Measurements from ENCODE around the gene RFC3. TPM values are rescaled to one million over a fixed set of nuclear protein-coding genes. Genes with fewer than 3 reads are reported as not detected.

Gene RFC3
- total RNA-seq, 1 donor from 2014 or later: 14.1 TPM

DNA sequence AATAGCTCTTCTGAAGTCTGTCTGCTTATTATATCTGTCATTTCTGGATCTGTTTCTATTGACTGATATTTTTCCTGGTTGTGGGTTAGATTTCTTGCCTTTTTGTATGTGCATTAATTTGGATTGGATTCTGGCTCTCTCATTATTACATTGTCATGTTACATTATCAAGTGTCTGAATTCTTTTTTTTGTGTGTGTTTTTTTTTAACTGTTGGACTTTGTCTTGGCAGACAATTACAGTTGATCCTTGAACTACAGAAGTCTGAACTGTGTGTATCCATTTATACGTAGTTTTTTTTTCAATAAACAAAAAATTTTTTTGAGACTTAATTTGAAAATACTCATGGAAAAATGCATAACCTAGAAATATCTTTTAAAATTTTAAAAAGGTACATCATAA, 22.5 kb downstream of the RFC3 start:
- Histone ChIP-seq H3K27me3 (ENCODE audit: control insufficient read depth in 3 of 3, insufficient read depth in 3 of 3, low read length in 3 of 3) (no peaks in the 10 kb centered on the region), H3K4me1 (ENCODE audit: control insufficient read depth in 3 of 3, insufficient read depth in 3 of 3, low read length in 3 of 3) (no peaks in the 10 kb centered on the region), H3K36me3 (ENCODE audit: control insufficient read depth in 3 of 3, insufficient read depth in 3 of 3, low read length in 3 of 3) (peaks cover 0 to 5% (median 2%) of the 10 kb centered on the region in 3 donors), H3K4me3 (ENCODE audit: low read length in 3 of 3) (no peak overlapping the region), H3K27ac (ENCODE audit: low read depth, low read length) (no peak overlapping the region), H3K9ac (ENCODE audit: low read depth in 1 of 3, low read length in 3 of 3) (no peak overlapping the region), H3K9me3 (ENCODE audit: control insufficient read depth in 3 of 3, low read length in 3 of 3) (no peaks in the 10 kb centered on the region)

- H3K27ac ChIP-seq (ENCODE audit: low read depth, low read length): no peak overlapping the region
- H3K36me3 ChIP-seq (ENCODE audit: control insufficient read depth in 3 of 3, insufficient read depth in 3 of 3, low read length in 3 of 3): peaks cover 2 to 15% (median 4%) of the 10 kb centered on the region in 3 donors
- H3K9ac ChIP-seq (ENCODE audit: low read depth in 1 of 3, low read length in 3 of 3): no peak overlapping the region
- H3K9me3 ChIP-seq (ENCODE audit: control insufficient read depth in 3 of 3, low read length in 3 of 3): no peaks in the 10 kb centered on the region
- no peaks in the 10 kb centered on the region for H3K27me3 ChIP-seq (ENCODE audit: control insufficient read depth in 3 of 3, insufficient read depth in 3 of 3, low read length in 3 of 3)
- H3K4me1 ChIP-seq (ENCODE audit: control insufficient read depth in 3 of 3, insufficient read depth in 3 of 3, low read length in 3 of 3): peaks cover 0 to 2% (median 0%) of the 10 kb centered on the region in 3 donors
- no peak overlapping the region for H3K4me3 ChIP-seq (ENCODE audit: low read length in 3 of 3)
Observed at GRCh38 chr13:33842207-33842606, 24.3 kb downstream of the RFC3 start.

DNA sequence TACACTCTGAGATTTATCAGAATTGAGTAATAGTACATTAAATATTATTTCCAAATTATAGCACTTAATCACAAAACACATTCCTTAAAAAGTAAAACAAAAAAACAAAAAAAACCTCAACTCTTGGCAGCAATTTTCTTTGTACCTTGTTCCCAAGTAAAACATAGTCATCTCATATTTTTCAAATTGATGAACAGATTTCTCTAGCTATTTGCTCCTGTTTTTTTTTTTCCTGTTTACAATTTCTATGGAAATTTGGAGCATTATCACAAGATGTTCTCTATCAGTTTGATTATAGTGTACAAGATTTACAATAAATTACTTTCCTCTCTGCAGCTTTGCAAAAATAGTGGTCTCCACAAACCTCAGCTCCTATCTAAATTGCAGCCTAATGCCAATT, 25.0 kb downstream of the RFC3 start:
- no peaks in the 10 kb centered on the region for H3K27me3 ChIP-seq (ENCODE audit: control insufficient read depth in 3 of 3, insufficient read depth in 3 of 3, low read length in 3 of 3)
- peaks cover 0 to 2% (median 0%) of the 10 kb centered on the region in 3 donors for H3K4me1 ChIP-seq (ENCODE audit: control insufficient read depth in 3 of 3, insufficient read depth in 3 of 3, low read length in 3 of 3)
- peaks cover 2 to 15% (median 4%) of the 10 kb centered on the region in 3 donors for H3K36me3 ChIP-seq (ENCODE audit: control insufficient read depth in 3 of 3, insufficient read depth in 3 of 3, low read length in 3 of 3)
- no peak overlapping the region for H3K9ac ChIP-seq (ENCODE audit: low read depth in 1 of 3, low read length in 3 of 3)
- no peak overlapping the region for H3K4me3 ChIP-seq (ENCODE audit: low read length in 3 of 3)
- no peak overlapping the region for H3K27ac ChIP-seq (ENCODE audit: low read depth, low read length)
- H3K9me3 ChIP-seq (ENCODE audit: control insufficient read depth in 3 of 3, low read length in 3 of 3): no peaks in the 10 kb centered on the region

DNA sequence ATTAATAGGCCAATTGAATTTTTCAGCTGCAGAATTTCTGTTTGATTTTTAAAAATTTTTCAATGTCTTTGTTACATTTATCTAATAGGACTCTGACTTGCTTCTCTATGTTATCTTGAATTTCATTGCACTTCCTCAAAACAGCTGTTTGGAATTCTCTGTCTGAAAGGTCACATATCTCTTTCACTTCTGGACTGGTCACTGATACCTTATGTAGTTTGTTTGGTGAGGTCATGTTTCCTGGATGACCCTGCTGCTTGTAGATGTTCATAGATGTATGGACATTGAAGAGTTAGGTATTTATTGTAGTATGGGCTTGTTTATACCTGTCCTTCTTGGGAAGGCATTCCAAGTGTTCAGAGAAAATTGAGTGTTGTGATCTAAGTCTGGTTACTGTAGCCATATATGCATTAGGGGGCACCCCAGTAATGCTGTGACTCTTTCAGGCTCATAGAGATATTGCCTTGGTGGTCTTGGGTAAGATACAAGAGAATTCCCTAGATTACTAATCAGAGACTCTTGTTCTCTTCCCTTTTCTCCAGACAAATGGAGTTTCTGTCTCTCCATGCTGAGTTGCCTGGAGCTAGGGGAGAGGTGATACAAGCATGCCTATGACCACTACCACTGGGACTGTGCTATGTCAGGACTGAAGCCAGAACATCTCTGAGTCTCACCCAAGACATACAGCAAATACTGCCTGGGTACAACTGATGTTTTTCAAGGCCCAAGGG, 27.8 kb downstream of the RFC3 start:
- Histone ChIP-seq H3K27ac (ENCODE audit: low read depth, low read length) (no peak overlapping the region), H3K36me3 (ENCODE audit: control insufficient read depth in 3 of 3, insufficient read depth in 3 of 3, low read length in 3 of 3) (peaks cover 2 to 12% (median 4%) of the 10 kb centered on the region in 3 donors), H3K4me3 (ENCODE audit: low read length in 3 of 3) (no peak overlapping the region), H3K9me3 (ENCODE audit: control insufficient read depth in 3 of 3, low read length in 3 of 3) (no peaks in the 10 kb centered on the region), H3K9ac (ENCODE audit: low read depth in 1 of 3, low read length in 3 of 3) (no peak overlapping the region), H3K27me3 (ENCODE audit: control insufficient read depth in 3 of 3, insufficient read depth in 3 of 3, low read length in 3 of 3) (no peaks in the 10 kb centered on the region), H3K4me1 (ENCODE audit: control insufficient read depth in 3 of 3, insufficient read depth in 3 of 3, low read length in 3 of 3) (peaks cover 0 to 2% (median 0%) of the 10 kb centered on the region in 3 donors)

GRCh38 chr13:33846303-33847062, 28.5 kb downstream of the RFC3 start:
- Histone ChIP-seq H3K4me3 (ENCODE audit: low read length in 3 of 3) (no peak overlapping the region), H3K4me1 (ENCODE audit: control insufficient read depth in 3 of 3, insufficient read depth in 3 of 3, low read length in 3 of 3) (peaks cover 0 to 2% (median 0%) of the 10 kb centered on the region in 3 donors), H3K36me3 (ENCODE audit: control insufficient read depth in 3 of 3, insufficient read depth in 3 of 3, low read length in 3 of 3) (peaks cover 2 to 10% (median 4%) of the 10 kb centered on the region in 3 donors), H3K27me3 (ENCODE audit: control insufficient read depth in 3 of 3, insufficient read depth in 3 of 3, low read length in 3 of 3) (no peaks in the 10 kb centered on the region), H3K9ac (ENCODE audit: low read depth in 1 of 3, low read length in 3 of 3) (no peak overlapping the region), H3K9me3 (ENCODE audit: control insufficient read depth in 3 of 3, low read length in 3 of 3) (no peaks in the 10 kb centered on the region), H3K27ac (ENCODE audit: low read depth, low read length) (no peak overlapping the region)

DNA sequence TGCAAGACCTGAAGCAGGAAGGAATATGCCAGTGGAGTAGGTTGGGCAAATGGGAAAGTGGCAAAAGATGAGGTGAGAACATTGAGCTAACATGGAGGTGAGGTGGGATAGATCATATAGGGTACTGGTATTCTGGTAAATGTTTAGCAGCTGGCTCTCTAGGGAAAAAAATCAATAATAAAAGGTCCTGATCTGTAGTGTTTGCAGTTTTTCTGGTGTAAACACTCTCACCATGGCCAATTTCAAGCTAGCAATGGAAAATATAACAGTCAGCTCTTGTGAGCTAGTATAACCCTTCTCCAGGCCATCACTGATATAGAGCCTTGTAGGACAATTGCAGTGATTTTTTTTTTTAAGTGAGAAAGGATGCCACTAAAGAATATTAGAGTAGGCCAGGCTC, 31.3 kb downstream of the RFC3 start:
- H3K27me3 ChIP-seq (ENCODE audit: control insufficient read depth in 3 of 3, insufficient read depth in 3 of 3, low read length in 3 of 3): no peaks in the 10 kb centered on the region
- no peak overlapping the region for H3K27ac ChIP-seq (ENCODE audit: low read depth, low read length)
- no peak overlapping the region for H3K9ac ChIP-seq (ENCODE audit: low read depth in 1 of 3, low read length in 3 of 3)
- H3K9me3 ChIP-seq (ENCODE audit: control insufficient read depth in 3 of 3, low read length in 3 of 3): no peaks in the 10 kb centered on the region
- H3K4me3 ChIP-seq (ENCODE audit: low read length in 3 of 3): no peak overlapping the region
- H3K36me3 ChIP-seq (ENCODE audit: control insufficient read depth in 3 of 3, insufficient read depth in 3 of 3, low read length in 3 of 3): peaks cover 2 to 10% (median 4%) of the 10 kb centered on the region in 3 donors
- peaks cover 0 to 2% (median 0%) of the 10 kb centered on the region in 3 donors for H3K4me1 ChIP-seq (ENCODE audit: control insufficient read depth in 3 of 3, insufficient read depth in 3 of 3, low read length in 3 of 3)

DNA sequence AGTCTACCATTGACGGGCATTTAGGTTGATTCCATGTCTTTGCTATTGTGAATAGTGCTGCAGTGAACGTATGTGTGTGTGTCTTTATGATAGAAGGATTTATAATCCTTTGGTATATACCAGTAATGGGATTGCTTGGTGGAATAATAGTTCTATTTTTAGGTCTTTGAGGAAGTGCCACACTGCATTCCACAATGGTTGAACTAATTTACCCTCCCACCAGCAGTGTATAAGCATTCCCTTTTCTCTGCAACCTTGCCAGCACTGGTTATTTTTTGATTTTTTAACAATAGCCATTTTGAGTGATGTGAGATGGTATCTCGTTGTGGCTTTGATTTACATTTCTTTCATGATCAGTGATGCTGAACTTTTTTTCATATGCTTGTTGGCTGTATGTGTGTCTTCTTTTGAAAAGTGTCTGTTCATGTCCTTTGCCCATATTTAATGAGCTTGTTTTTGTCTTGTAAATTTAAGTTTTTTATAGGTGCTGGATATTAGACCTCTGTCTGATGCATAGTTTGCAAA, 37.5 kb downstream of the RFC3 start:
- Histone ChIP-seq H3K4me1 (ENCODE audit: control insufficient read depth in 3 of 3, insufficient read depth in 3 of 3, low read length in 3 of 3) (no peaks in the 10 kb centered on the region), H3K9ac (ENCODE audit: low read depth in 1 of 3, low read length in 3 of 3) (no peak overlapping the region), H3K27ac (ENCODE audit: low read depth, low read length) (no peak overlapping the region), H3K9me3 (ENCODE audit: control insufficient read depth in 3 of 3, low read length in 3 of 3) (no peaks in the 10 kb centered on the region), H3K4me3 (ENCODE audit: low read length in 3 of 3) (no peak overlapping the region), H3K36me3 (ENCODE audit: control insufficient read depth in 3 of 3, insufficient read depth in 3 of 3, low read length in 3 of 3) (no peaks in the 10 kb centered on the region), H3K27me3 (ENCODE audit: control insufficient read depth in 3 of 3, insufficient read depth in 3 of 3, low read length in 3 of 3) (no peaks in the 10 kb centered on the region)

- Histone ChIP-seq H3K9me3 (ENCODE audit: control insufficient read depth in 3 of 3, low read length in 3 of 3) (no peaks in the 10 kb centered on the region), H3K27ac (ENCODE audit: low read depth, low read length) (no peak overlapping the region), H3K9ac (ENCODE audit: low read depth in 1 of 3, low read length in 3 of 3) (no peak overlapping the region), H3K36me3 (ENCODE audit: control insufficient read depth in 3 of 3, insufficient read depth in 3 of 3, low read length in 3 of 3) (no peaks in the 10 kb centered on the region), H3K4me1 (ENCODE audit: control insufficient read depth in 3 of 3, insufficient read depth in 3 of 3, low read length in 3 of 3) (no peaks in the 10 kb centered on the region), H3K27me3 (ENCODE audit: control insufficient read depth in 3 of 3, insufficient read depth in 3 of 3, low read length in 3 of 3) (no peaks in the 10 kb centered on the region), H3K4me3 (ENCODE audit: low read length in 3 of 3) (no peak overlapping the region)
Observed at GRCh38 chr13:33859691-33860303, 41.8 kb downstream of the RFC3 start.

DNA sequence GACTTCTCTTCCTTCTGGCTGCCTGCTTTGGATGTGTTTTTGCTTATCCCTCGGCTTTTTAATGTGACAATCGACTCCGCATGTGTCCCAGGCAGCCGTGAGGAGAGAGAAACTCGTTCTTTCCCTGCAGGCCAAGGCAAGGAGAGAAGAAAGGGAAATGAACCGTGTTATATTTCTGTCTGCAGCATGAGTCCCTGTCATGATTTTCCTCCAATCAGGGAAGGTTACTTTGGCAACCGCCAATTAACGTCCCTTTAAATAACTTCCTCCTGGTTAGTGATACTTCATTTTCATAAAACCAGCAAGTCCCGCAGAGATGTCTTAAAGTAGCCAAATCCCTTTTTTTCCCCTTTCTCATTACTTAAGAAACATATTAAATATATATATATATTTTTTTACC, 42.6 kb downstream of the RFC3 start:
- Histone ChIP-seq H3K27me3 (ENCODE audit: control insufficient read depth in 3 of 3, insufficient read depth in 3 of 3, low read length in 3 of 3) (no peaks in the 10 kb centered on the region), H3K9me3 (ENCODE audit: control insufficient read depth in 3 of 3, low read length in 3 of 3) (no peaks in the 10 kb centered on the region), H3K9ac (ENCODE audit: low read depth in 1 of 3, low read length in 3 of 3) (no peak overlapping the region), H3K27ac (ENCODE audit: low read depth, low read length) (no peak overlapping the region), H3K4me1 (ENCODE audit: control insufficient read depth in 3 of 3, insufficient read depth in 3 of 3, low read length in 3 of 3) (no peaks in the 10 kb centered on the region), H3K4me3 (ENCODE audit: low read length in 3 of 3) (no peak overlapping the region), H3K36me3 (ENCODE audit: control insufficient read depth in 3 of 3, insufficient read depth in 3 of 3, low read length in 3 of 3) (no peaks in the 10 kb centered on the region)

DNA sequence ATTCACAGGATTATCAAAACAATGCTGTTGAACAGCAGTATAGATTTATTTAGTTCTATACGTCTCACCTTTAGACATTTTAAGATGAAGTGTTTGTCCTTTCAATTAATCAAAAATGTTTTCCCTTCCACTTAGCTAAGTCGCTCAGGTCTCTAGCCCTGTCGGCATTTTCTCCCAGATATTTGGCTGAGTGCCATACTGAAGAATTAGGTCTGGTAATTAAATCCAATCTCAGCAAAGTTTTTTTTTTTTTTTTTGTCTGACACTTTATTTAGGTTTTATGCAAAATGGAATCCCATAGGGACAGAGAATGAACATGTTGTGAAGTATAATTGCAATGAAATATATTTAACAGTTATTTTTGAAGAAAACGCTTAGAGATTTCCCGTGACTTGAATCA, 44.1 kb downstream of the RFC3 start:
- H3K36me3 ChIP-seq (ENCODE audit: control insufficient read depth in 3 of 3, insufficient read depth in 3 of 3, low read length in 3 of 3): no peaks in the 10 kb centered on the region
- no peak overlapping the region for H3K9ac ChIP-seq (ENCODE audit: low read depth in 1 of 3, low read length in 3 of 3)
- H3K4me3 ChIP-seq (ENCODE audit: low read length in 3 of 3): no peak overlapping the region
- no peaks in the 10 kb centered on the region for H3K27me3 ChIP-seq (ENCODE audit: control insufficient read depth in 3 of 3, insufficient read depth in 3 of 3, low read length in 3 of 3)
- H3K9me3 ChIP-seq (ENCODE audit: control insufficient read depth in 3 of 3, low read length in 3 of 3): no peaks in the 10 kb centered on the region
- H3K27ac ChIP-seq (ENCODE audit: low read depth, low read length): no peak overlapping the region
- no peaks in the 10 kb centered on the region for H3K4me1 ChIP-seq (ENCODE audit: control insufficient read depth in 3 of 3, insufficient read depth in 3 of 3, low read length in 3 of 3)
